HEK293 (cell line): Measurements from ENCODE around the gene SLC16A4.

Experiments used
- CTCF ChIA-PET: fragments of 350-600 bp; formaldehyde crosslinking; extraction: SDS; loops from one replicate; lab custom pipeline; 2021; ENCODE audit warnings: antibody characterized with exemption; lab: Yijun Ruan, JAX
- POLR2A ChIA-PET: fragments of 300-600 bp; formaldehyde crosslinking; extraction: SDS; loops from one replicate; lab custom pipeline; 2020; ENCODE audit warnings: antibody characterized with exemption, inconsistent platforms; lab: Yijun Ruan, JAX
- H3K27ac ChIP-seq: fragments of 200-500 bp; sonication (Bioruptor generic); 2 replicates; pipeline ENCODE4 v1.5.1; 2014; ENCODE audit warnings: low read depth, low read length, control low read depth, inconsistent platforms; ENCODE audit errors: extremely low read depth
- H3K36me3 ChIP-seq, 2 experiments: fragments of 200-500 bp in 1 of 2; sonication (Bioruptor generic) in 1 of 2; 1 replicate in 1 of 2; 2 replicates in 1 of 2; pipeline ENCODE4 v1.5.1; 2014 to 2017; ENCODE audit warnings: inconsistent platforms in 2 of 2, low read length in 2 of 2; ENCODE audit not compliant: control insufficient read depth in 2 of 2, insufficient read depth in 1 of 2
- H3K4me1 ChIP-seq: fragments of 200-500 bp; sonication (Bioruptor generic); 2 replicates; pipeline ENCODE4 v1.5.1; 2014; ENCODE audit warnings: mild to moderate bottlenecking, low read length, inconsistent platforms; ENCODE audit not compliant: control insufficient read depth, insufficient read depth
- H3K4me3 ChIP-seq: 2 replicates; pipeline ENCODE4 v1.5.1; 2011; ENCODE audit warnings: low read depth, mild to moderate bottlenecking, control low read depth, low read length, moderate library complexity
- H3K9me3 ChIP-seq: fragments of 200-500 bp; sonication (Bioruptor generic); 2 replicates; pipeline ENCODE4 v1.5.1; 2014; ENCODE audit warnings: low read depth, low read length, inconsistent platforms; ENCODE audit not compliant: control insufficient read depth, insufficient read depth
- CTCF ChIP-seq: fragments of 450-650 bp; formaldehyde crosslinking; IDR thresholded peaks from 2 replicates; pipeline ENCODE4 v1.5.1; 2016; ENCODE audit warnings: missing biosample characterization, missing genetic modification characterization
- GFI1B ChIP-seq: fragments of 450-650 bp; formaldehyde crosslinking; IDR thresholded peaks from 2 replicates; pipeline ENCODE4 v1.5.1; 2016; ENCODE audit warnings: missing biosample characterization, missing genetic modification characterization
- GLI4 ChIP-seq: fragments of 450-650 bp; formaldehyde crosslinking; IDR thresholded peaks from 2 replicates; pipeline ENCODE4 v1.5.1; 2016; ENCODE audit warnings: missing biosample characterization, missing genetic modification characterization
- GLIS1 ChIP-seq: fragments of 450-650 bp; formaldehyde crosslinking; IDR thresholded peaks from 2 replicates; pipeline ENCODE4 v1.5.1; 2016; ENCODE audit warnings: missing biosample characterization, missing genetic modification characterization
- GLIS2 ChIP-seq: fragments of 450-650 bp; formaldehyde crosslinking; IDR thresholded peaks from 2 replicates; pipeline ENCODE4 v1.5.1; 2016; ENCODE audit warnings: missing biosample characterization, missing genetic modification characterization
- HOXD13 ChIP-seq: sonication (generic); formaldehyde crosslinking; IDR thresholded peaks from 2 replicates; pipeline ENCODE4 v1.8.0; 2022; ENCODE audit warnings: missing genetic modification reagents, borderline replicate concordance
- KLF16 ChIP-seq: fragments of 450-650 bp; formaldehyde crosslinking; IDR thresholded peaks from 2 replicates; pipeline ENCODE4 v1.5.1; 2017; ENCODE audit warnings: missing biosample characterization, missing genetic modification characterization
- KLF8 ChIP-seq: fragments of 450-650 bp; formaldehyde crosslinking; IDR thresholded peaks from 2 replicates; pipeline ENCODE4 v1.5.1; 2016; ENCODE audit warnings: missing biosample characterization, missing genetic modification characterization
- MEIS1 ChIP-seq: sonication (generic); formaldehyde crosslinking; IDR thresholded peaks from 2 replicates; pipeline ENCODE4 v1.8.1; 2022; ENCODE audit warnings: missing genetic modification reagents, mild to moderate bottlenecking, borderline replicate concordance
- MYNN ChIP-seq: fragments of 450-650 bp; formaldehyde crosslinking; IDR thresholded peaks from 2 replicates; pipeline ENCODE4 v1.5.1; 2016; ENCODE audit warnings: missing biosample characterization, missing genetic modification characterization, borderline replicate concordance
- OSR2 ChIP-seq: fragments of 450-650 bp; formaldehyde crosslinking; IDR thresholded peaks from 2 replicates; pipeline ENCODE4 v1.5.1; 2016; ENCODE audit warnings: missing biosample characterization, missing genetic modification characterization
- PRDM1 ChIP-seq: fragments of 450-650 bp; formaldehyde crosslinking; IDR thresholded peaks from 2 replicates; pipeline ENCODE4; 2016; ENCODE audit warnings: missing biosample characterization, missing genetic modification characterization
- RBAK ChIP-seq: fragments of 450-650 bp; formaldehyde crosslinking; IDR thresholded peaks from 2 replicates; pipeline ENCODE4 v1.5.1; 2016; ENCODE audit warnings: missing biosample characterization, missing genetic modification characterization
- SCRT2 ChIP-seq: fragments of 450-650 bp; formaldehyde crosslinking; IDR thresholded peaks from 2 replicates; pipeline ENCODE4 v1.5.1; 2016; ENCODE audit warnings: missing biosample characterization, missing genetic modification characterization
- YY2 ChIP-seq: fragments of 450-650 bp; formaldehyde crosslinking; IDR thresholded peaks from 2 replicates; pipeline ENCODE4 v1.5.1; 2016; ENCODE audit warnings: missing biosample characterization, missing genetic modification characterization
- ZBTB17 ChIP-seq: fragments of 450-650 bp; formaldehyde crosslinking; IDR thresholded peaks from 2 replicates; pipeline ENCODE4 v1.5.1; 2016; ENCODE audit warnings: missing biosample characterization, missing genetic modification characterization
- ZFHX2 ChIP-seq: fragments of 450-650 bp; formaldehyde crosslinking; conservative IDR thresholded peaks from 2 replicates; pipeline ENCODE4 v1.5.1; 2016; ENCODE audit warnings: missing biosample characterization, missing genetic modification characterization
- ZNF132 ChIP-seq: fragments of 450-650 bp; formaldehyde crosslinking; IDR thresholded peaks from 2 replicates; pipeline ENCODE4 v1.5.1; 2017; ENCODE audit warnings: missing biosample characterization, missing genetic modification characterization, borderline replicate concordance
- ZNF2 ChIP-seq: fragments of 450-650 bp; formaldehyde crosslinking; IDR thresholded peaks from 2 replicates; pipeline ENCODE4 v1.5.1; 2016; ENCODE audit warnings: missing biosample characterization, missing genetic modification characterization
- ZNF211 ChIP-seq: fragments of 450-650 bp; formaldehyde crosslinking; IDR thresholded peaks from 2 replicates; pipeline ENCODE4 v1.5.1; 2016; ENCODE audit warnings: low read depth, missing biosample characterization, missing genetic modification characterization
- ZNF266 ChIP-seq: fragments of 450-650 bp; formaldehyde crosslinking; IDR thresholded peaks from 2 replicates; pipeline ENCODE4 v1.5.1; 2016; ENCODE audit warnings: missing biosample characterization, missing genetic modification characterization, low read depth
- ZNF274 ChIP-seq, 2 experiments: fragments of 200-500 bp in 1 of 2; fragments of 450-650 bp in 1 of 2; sonication (Bioruptor generic) in 1 of 2; formaldehyde crosslinking in 1 of 2; IDR thresholded peaks; 2 replicates each; pipeline versions ENCODE4 v1.5.1 to v1.6.1; 2014 to 2016; ENCODE audit warnings: borderline replicate concordance in 1 of 2, inconsistent platforms in 1 of 2, low read length in 1 of 2, missing biosample characterization in 1 of 2, missing genetic modification characterization in 1 of 2
- ZNF366 ChIP-seq: fragments of 450-650 bp; formaldehyde crosslinking; conservative IDR thresholded peaks from 2 replicates; pipeline ENCODE4 v1.5.1; 2016; ENCODE audit warnings: missing biosample characterization, missing genetic modification characterization
- ZNF48 ChIP-seq: fragments of 450-650 bp; formaldehyde crosslinking; IDR thresholded peaks from 2 replicates; pipeline ENCODE4 v1.5.1; 2016; ENCODE audit warnings: missing biosample characterization, missing genetic modification characterization
- ZNF501 ChIP-seq: fragments of 450-650 bp; formaldehyde crosslinking; IDR thresholded peaks from 2 replicates; pipeline ENCODE4 v1.5.1; 2016; ENCODE audit warnings: missing biosample characterization, missing genetic modification characterization
- ZNF530 ChIP-seq: fragments of 450-650 bp; formaldehyde crosslinking; IDR thresholded peaks from 2 replicates; pipeline ENCODE4 v1.5.1; 2016; ENCODE audit warnings: low read depth, missing biosample characterization, missing genetic modification characterization
- ZNF549 ChIP-seq: fragments of 450-650 bp; IDR thresholded peaks from 2 replicates; pipeline ENCODE4 v1.5.1; 2018; ENCODE audit warnings: missing biosample characterization, missing genetic modification characterization, mild to moderate bottlenecking, inconsistent platforms, moderate library complexity
- ZNF658 ChIP-seq: fragments of 450-650 bp; formaldehyde crosslinking; IDR thresholded peaks from 2 replicates; pipeline ENCODE4; 2016; ENCODE audit warnings: missing biosample characterization, missing genetic modification characterization
- ZNF660 ChIP-seq: fragments of 450-650 bp; IDR thresholded peaks from 2 replicates; pipeline ENCODE4 v1.5.1; 2018; ENCODE audit warnings: missing biosample characterization, mild to moderate bottlenecking, missing genetic modification characterization
- ZNF677 ChIP-seq: fragments of 450-650 bp; IDR thresholded peaks from 2 replicates; pipeline ENCODE4 v1.5.0; 2018; ENCODE audit warnings: missing biosample characterization, mild to moderate bottlenecking, missing genetic modification characterization, moderate library complexity
- ZNF692 ChIP-seq: fragments of 450-650 bp; formaldehyde crosslinking; IDR thresholded peaks from 2 replicates; pipeline ENCODE4 v1.5.1; 2016; ENCODE audit warnings: missing biosample characterization, missing genetic modification characterization
- ZNF76 ChIP-seq: fragments of 450-650 bp; formaldehyde crosslinking; IDR thresholded peaks from 2 replicates; pipeline ENCODE4; 2016; ENCODE audit warnings: low read depth, missing biosample characterization, missing genetic modification characterization, borderline replicate concordance
- ZNF768 ChIP-seq: fragments of 450-650 bp; formaldehyde crosslinking; IDR thresholded peaks from 2 replicates; pipeline ENCODE4 v1.5.1; 2018; ENCODE audit warnings: missing biosample characterization, mild to moderate bottlenecking, missing genetic modification characterization
- ZNF777 ChIP-seq: fragments of 450-650 bp; formaldehyde crosslinking; IDR thresholded peaks from 2 replicates; pipeline ENCODE4 v1.5.1; 2017; ENCODE audit warnings: missing biosample characterization, missing genetic modification characterization, borderline replicate concordance
- ZSCAN30 ChIP-seq: fragments of 450-650 bp; IDR thresholded peaks from 2 replicates; pipeline ENCODE4 v1.5.1; 2018; ENCODE audit warnings: missing biosample characterization, mild to moderate bottlenecking, missing genetic modification characterization, moderate library complexity
- TF ChIP-seq, protein P1 (sequence below): fragments of 450-650 bp; formaldehyde crosslinking; IDR thresholded peaks from 2 replicates; pipeline ENCODE4 v1.5.1; 2017; ENCODE audit warnings: missing biosample characterization, missing genetic modification characterization

The SLC16A4 gene

GRCh38 chr1:110434946-110435345, 44.1 kb upstream of the SLC16A4 start (continued):
- no peak for TF ChIP-seq KLF8 (tag by site-specific recombination)

DNA sequence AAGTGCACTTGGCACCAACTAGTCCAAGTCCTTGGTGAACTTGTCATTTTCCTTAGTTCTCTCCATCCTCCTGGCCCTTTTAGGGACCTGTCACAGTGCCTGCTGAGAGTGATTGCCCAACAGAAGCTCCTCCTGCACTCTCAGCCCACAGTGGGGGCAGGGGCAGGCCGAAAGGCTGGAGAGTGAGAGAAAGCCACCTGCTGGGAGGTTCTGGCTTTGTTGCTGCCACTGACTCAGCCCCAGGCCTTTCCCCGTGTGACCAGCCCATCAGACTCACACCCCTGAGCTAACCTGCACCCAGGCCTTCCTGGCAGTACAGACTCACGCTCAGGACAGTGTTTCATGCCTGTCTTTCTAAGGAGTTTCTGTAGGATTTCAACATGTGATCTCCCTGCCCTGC, 43.0 kb upstream of the SLC16A4 start:
- Histone ChIP-seq H3K9me3 (no peaks in the 10 kb centered on the region), H3K27ac (no peak overlapping the region), H3K4me1 (no peaks in the 10 kb centered on the region), H3K36me3 (no peaks in the 10 kb centered on the region), H3K4me3 (no peak overlapping the region)
- POLR2A ChIA-PET = no interaction called here
- CTCF ChIA-PET = interaction anchor here (0.6 to 3.2 kb wide), 7 partner anchors 9 to 237 kb away, joined by 3 to 20 read pairs (median 3); no protein-coding TSS in a partner anchor
- TF ChIP-seq ZFHX2 (tag by site-specific recombination) = peak; percentile 53
- TF ChIP-seq ZNF274 (IDR thresholded peaks at IDR 0.05; ENCODE audit: low read length) = no peak
- TF ChIP-seq ZNF274 (tag by site-specific recombination; IDR thresholded peaks at IDR 0.05; ENCODE audit: borderline replicate concordance) = no peak
- TF ChIP-seq ZNF660 (tag by site-specific recombination) = peak; percentile 30; the same call in 1 of the 2 replicates
- TF ChIP-seq ZNF777 = no peak
- no peak for TF ChIP-seq RBAK (tag by site-specific recombination)
- no peak for TF ChIP-seq MYNN (tag by site-specific recombination)
- TF ChIP-seq GLIS2 = peak; percentile 46; the same call in 1 of the 2 replicates
- TF ChIP-seq ZNF677 (tag by site-specific recombination) = no peak
- TF ChIP-seq SCRT2 (tag by site-specific recombination) = no peak
- no peak for TF ChIP-seq KLF8 (tag by site-specific recombination)
- no peak for TF ChIP-seq ZSCAN30
- TF ChIP-seq ZNF76 = no peak
- TF ChIP-seq MEIS1 (CRISPR knock-in tag) = no peak
- TF ChIP-seq, protein P1, sequence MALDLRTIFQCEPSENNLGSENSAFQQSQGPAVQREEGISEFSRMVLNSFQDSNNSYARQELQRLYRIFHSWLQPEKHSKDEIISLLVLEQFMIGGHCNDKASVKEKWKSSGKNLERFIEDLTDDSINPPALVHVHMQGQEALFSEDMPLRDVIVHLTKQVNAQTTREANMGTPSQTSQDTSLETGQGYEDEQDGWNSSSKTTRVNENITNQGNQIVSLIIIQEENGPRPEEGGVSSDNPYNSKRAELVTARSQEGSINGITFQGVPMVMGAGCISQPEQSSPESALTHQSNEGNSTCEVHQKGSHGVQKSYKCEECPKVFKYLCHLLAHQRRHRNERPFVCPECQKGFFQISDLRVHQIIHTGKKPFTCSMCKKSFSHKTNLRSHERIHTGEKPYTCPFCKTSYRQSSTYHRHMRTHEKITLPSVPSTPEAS (tag by site-specific recombination) = no peak
- TF ChIP-seq ZNF692 (tag by site-specific recombination) = peak; percentile 42; the same call in 1 of the 2 replicates
- no peak for TF ChIP-seq ZNF132 (tag by site-specific recombination)
- TF ChIP-seq PRDM1 (tag by site-specific recombination) = peak; percentile 89
- no peak for TF ChIP-seq KLF16 (tag by site-specific recombination)
- 0 out of 2 replicates have a peak, but pooled peaks have one; percentile 28 for TF ChIP-seq ZBTB17 (tag by site-specific recombination)
- TF ChIP-seq GLIS1 = peak; percentile 15; the same call in 1 of the 2 replicates
- no peak for TF ChIP-seq ZNF530 (tag by site-specific recombination)
- no peak for TF ChIP-seq ZNF366 (tag by site-specific recombination)
- no peak for TF ChIP-seq YY2 (tag by site-specific recombination)
- TF ChIP-seq ZNF211 (tag by site-specific recombination) = no peak
- no peak for TF ChIP-seq HOXD13 (CRISPR knock-in tag)
- TF ChIP-seq ZNF266 (tag by site-specific recombination) = no peak
- no peak; the same call in 1 of the 2 replicates for TF ChIP-seq CTCF (tag by site-specific recombination)
- TF ChIP-seq GFI1B (tag by site-specific recombination) = no peak
- no peak for TF ChIP-seq ZNF549 (tag by site-specific recombination)
- no peak for TF ChIP-seq ZNF658
- peak; percentile 55; the same call in 1 of the 2 replicates for TF ChIP-seq OSR2 (tag by site-specific recombination)
- no peak for TF ChIP-seq ZNF48 (tag by site-specific recombination)
- TF ChIP-seq ZNF501 (tag by site-specific recombination) = no peak
- no peak for TF ChIP-seq GLI4
- no peak for TF ChIP-seq ZNF2 (tag by site-specific recombination)
- TF ChIP-seq ZNF768 (tag by site-specific recombination) = no peak
